Measurements from ENCODE around the gene REEP6.
A peak's percentile ranks its signal among the peaks of the same experiment; 100 is the strongest.

Gene REEP6

DNA sequence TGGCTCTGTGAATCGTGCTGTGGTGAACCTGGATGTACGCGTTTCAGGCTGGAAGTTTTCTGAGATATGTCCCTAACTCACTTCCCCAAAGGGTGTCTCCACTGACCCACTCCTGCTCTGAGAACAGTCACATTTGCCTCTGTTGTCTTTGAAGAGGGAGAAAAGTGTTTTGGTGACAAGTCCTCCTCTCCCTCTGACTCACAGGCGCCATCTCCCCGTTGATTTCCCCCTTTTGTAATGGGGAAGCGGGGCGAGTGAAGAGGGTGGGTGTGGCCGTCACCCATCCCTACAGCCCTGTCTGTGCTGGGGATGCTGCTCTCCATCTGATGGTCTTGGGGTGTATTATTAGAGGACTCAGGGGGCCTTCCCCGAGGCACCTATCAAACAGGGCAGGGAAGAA is 31.5 kb upstream of the REEP6 start:
- no peak for TF ChIP-seq CTCF (IDR thresholded peaks at IDR 0.05; ENCODE audit: extremely low read depth, missing control alignments)
- DNase-seq (ENCODE audit: low spot score) = no peak

- DNase-seq (ENCODE audit: low spot score) = no peak
Measured at GRCh38 chr19:1460033-1460995, 30.7 kb upstream of the REEP6 start.

GRCh38 chr19:1461862-1462261 is 29.1 kb upstream of the REEP6 start:
- TF ChIP-seq CTCF (IDR thresholded peaks at IDR 0.05; ENCODE audit: extremely low read depth, missing control alignments) = no peak
- no peak for DNase-seq (ENCODE audit: low spot score)

More at GRCh38 chr19:1460033-1460995, 30.7 kb upstream of the REEP6 start:
- TF ChIP-seq CTCF (IDR thresholded peaks at IDR 0.05; ENCODE audit: extremely low read depth, missing control alignments) = no peak

DNA sequence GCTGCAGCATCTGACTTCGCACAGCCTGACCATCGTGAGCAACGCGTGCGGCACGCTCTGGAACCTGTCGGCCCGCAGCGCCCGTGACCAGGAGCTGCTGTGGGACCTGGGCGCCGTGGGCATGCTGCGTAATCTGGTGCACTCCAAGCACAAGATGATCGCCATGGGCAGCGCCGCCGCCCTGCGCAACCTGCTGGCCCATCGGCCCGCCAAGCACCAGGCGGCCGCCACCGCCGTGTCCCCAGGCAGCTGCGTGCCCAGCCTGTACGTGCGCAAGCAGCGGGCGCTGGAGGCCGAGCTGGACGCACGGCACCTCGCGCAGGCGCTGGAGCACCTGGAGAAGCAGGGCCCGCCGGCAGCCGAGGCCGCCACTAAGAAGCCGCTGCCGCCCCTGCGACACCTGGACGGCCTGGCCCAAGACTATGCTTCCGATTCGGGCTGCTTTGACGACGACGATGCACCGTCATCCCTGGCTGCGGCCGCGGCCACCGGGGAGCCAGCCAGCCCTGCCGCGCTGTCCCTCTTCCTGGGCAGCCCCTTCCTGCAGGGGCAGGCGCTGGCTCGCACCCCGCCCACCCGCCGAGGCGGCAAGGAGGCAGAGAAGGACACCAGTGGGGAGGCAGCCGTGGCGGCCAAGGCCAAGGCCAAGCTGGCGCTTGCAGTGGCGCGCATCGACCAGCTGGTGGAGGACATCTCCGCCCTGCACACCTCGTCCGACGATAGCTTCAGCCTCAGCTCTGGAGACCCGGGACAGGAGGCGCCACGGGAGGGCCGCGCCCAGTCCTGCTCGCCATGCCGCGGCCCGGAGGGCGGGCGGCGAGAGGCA is 25.6 kb upstream of the REEP6 start:
- peak; percentile 8 for TF ChIP-seq CTCF (IDR thresholded peaks at IDR 0.05; ENCODE audit: extremely low read depth, missing control alignments)
- peak; percentile 84 for DNase-seq (ENCODE audit: low spot score)

DNA sequence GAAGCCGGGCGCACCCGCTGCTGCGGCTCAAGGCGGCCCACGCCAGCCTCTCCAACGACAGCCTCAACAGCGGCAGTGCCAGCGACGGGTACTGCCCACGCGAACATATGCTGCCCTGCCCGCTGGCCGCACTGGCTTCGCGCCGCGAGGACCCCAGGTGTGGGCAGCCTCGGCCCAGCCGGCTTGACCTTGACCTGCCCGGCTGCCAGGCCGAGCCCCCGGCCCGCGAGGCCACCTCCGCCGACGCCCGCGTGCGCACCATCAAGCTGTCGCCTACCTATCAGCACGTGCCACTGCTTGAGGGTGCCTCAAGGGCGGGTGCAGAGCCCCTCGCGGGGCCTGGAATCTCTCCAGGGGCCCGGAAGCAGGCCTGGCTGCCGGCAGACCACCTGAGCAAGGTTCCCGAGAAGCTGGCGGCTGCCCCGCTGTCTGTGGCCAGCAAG is 24.9 kb upstream of the REEP6 start:
- DNase-seq (ENCODE audit: low spot score) = no peak
- no peak for TF ChIP-seq CTCF (IDR thresholded peaks at IDR 0.05; ENCODE audit: extremely low read depth, missing control alignments)

- TF ChIP-seq CTCF (IDR thresholded peaks at IDR 0.05; ENCODE audit: extremely low read depth, missing control alignments) = no peak
- no peak for DNase-seq (ENCODE audit: low spot score)
Measured at GRCh38 chr19:1466461-1467214, 24.3 kb upstream of the REEP6 start.

Data from GM20000 (cell line).